CD4-positive, alpha-beta memory T cell (primary cell): Measurements from ENCODE around the gene GPS2. TPM values are rescaled to one million over a fixed set of nuclear protein-coding genes. Genes with fewer than 3 reads are reported as not detected.

ENCODE experiments used
- CTCF ChIA-PET: fragments of 350-600 bp; sonication (Branson Sonifier 250); formaldehyde crosslinking; loops from one replicate; lab custom pipeline; 2021; ENCODE audit warnings: inconsistent platforms; ENCODE audit not compliant: partially characterized antibody; lab: Charles Lee
- POLR2A ChIA-PET: fragments of 350-600 bp; sonication (Branson Sonifier 250); formaldehyde crosslinking; loops from one replicate; lab custom pipeline; 2021; ENCODE audit not compliant: partially characterized antibody; lab: Charles Lee
- DNase-seq, 5 donors: peaks; one replicate each; pipeline versions ENCODE4 v3.0.0 to v3.0.0-alpha.2; 2020 to 2022; ENCODE audit warnings: mixed read lengths in 1 of 5
- H3K27ac ChIP-seq: one replicate; pipeline ENCODE4 v1.7.0; 2013; ENCODE audit warnings: low read depth, low read length
- H3K27me3 ChIP-seq: 2 replicates; pipeline ENCODE4 v1.7.0; 2013; ENCODE audit warnings: mild to moderate bottlenecking, low read length, moderate library complexity; ENCODE audit not compliant: insufficient read depth
- H3K36me3 ChIP-seq: 2 replicates; pipeline ENCODE4 v1.7.0; 2013; ENCODE audit warnings: mild to moderate bottlenecking, low read length, moderate library complexity; ENCODE audit not compliant: insufficient read depth
- H3K4me1 ChIP-seq: 2 replicates; pipeline ENCODE4 v1.7.0; 2013; ENCODE audit warnings: mild to moderate bottlenecking, low read length, moderate library complexity; ENCODE audit not compliant: insufficient read depth
- H3K4me3 ChIP-seq, 2 donors: one replicate each; pipeline ENCODE4 v1.7.0; 2013; ENCODE audit warnings: low read length in 2 of 2, mild to moderate bottlenecking in 1 of 2
- H3K9me3 ChIP-seq, 2 donors: one replicate each; pipeline ENCODE4 v1.7.0; 2013; ENCODE audit warnings: low read length in 2 of 2, control low read depth in 1 of 2; ENCODE audit not compliant: control insufficient read depth in 1 of 2
- H3K27ac Mint-ChIP-seq, 7 donors: one replicate each; pipeline ENCODE4 v1.8.0; 2020 to 2021; ENCODE audit warnings: mixed read lengths in 7 of 7, mild to moderate bottlenecking in 6 of 7, inconsistent platforms in 3 of 7, moderate library complexity in 3 of 7
- H3K27me3 Mint-ChIP-seq, 2 donors: one replicate each; pipeline ENCODE4 v1.8.0; 2020 to 2021; ENCODE audit warnings: mixed read lengths in 2 of 2
- H3K36me3 Mint-ChIP-seq, 2 donors: one replicate each; pipeline ENCODE4 v1.8.0; 2020 to 2021; ENCODE audit warnings: mixed read lengths in 2 of 2, inconsistent platforms in 1 of 2, mild to moderate bottlenecking in 1 of 2
- H3K4me1 Mint-ChIP-seq, 4 donors: one replicate each; pipeline ENCODE4 v1.8.0; 2020 to 2021; ENCODE audit warnings: mixed read lengths in 4 of 4, mild to moderate bottlenecking in 1 of 4
- H3K4me3 Mint-ChIP-seq, 8 donors: one replicate each; pipeline ENCODE4 v1.8.0; 2020 to 2021; ENCODE audit warnings: mixed read lengths in 8 of 8, mild to moderate bottlenecking in 7 of 8, moderate library complexity in 6 of 8, inconsistent platforms in 3 of 8
- H3K9me3 Mint-ChIP-seq, 8 donors: one replicate each; pipeline ENCODE4 v1.8.0; 2020 to 2021; ENCODE audit warnings: mixed read lengths in 8 of 8, mild to moderate bottlenecking in 5 of 8, inconsistent platforms in 3 of 8, moderate library complexity in 1 of 8
- intact Hi-C: fragments of 100-400 bp; cut with micrococcal nuclease; formaldehyde crosslinking; loops from one replicate; pipeline ENCODE4 v1.15.1; 2023
- polyA plus RNA-seq, 2 donors: library from polyadenylated mRNA; unstranded; fragments of 300-500 nt; fragmentation: Illumina TruSeq; gene quantifications; one replicate each; pipeline ENCODE4 v1.2.3, GENCODE V29; 2021
- total RNA-seq, 2 experiments: library from RNA; stranded (reverse); gene quantifications; one replicate each; pipeline ENCODE4 v1.2.3, GENCODE V29; 2021

GPS2 gene
- total and polyA plus RNA-seq, 4 experiments from 2014 or later: 101 to 132 (median 123) TPM

- Histone ChIP-seq H3K27ac (no peak overlapping the region), H3K4me1 (peaks cover 43% of the 10 kb centered on the region), H3K27me3 (no peaks in the 10 kb centered on the region), H3K4me3 (no peak overlapping the region), H3K36me3 (peaks cover 8% of the 10 kb centered on the region), H3K9me3 (no peaks in the 10 kb centered on the region)
- H3K9me3 Mint-ChIP-seq: peaks cover 0 to 4% (median 0%) of the 10 kb centered on the region in 8 donors
- DNase-seq: no peak
- H3K27me3 Mint-ChIP-seq: no peaks in the 10 kb centered on the region
- ChIA-PET CTCF (interaction anchor here (1.7 to 6.5 kb wide), 3 partner anchors 8 to 21 kb away, joined by 6 to 115 read pairs (median 31); partner anchors contain the start of gene ACAP1), POLR2A (interaction anchor here (1.0 to 6.8 kb wide), 5 partner anchors 9 to 19 kb away, joined by 4 to 71 read pairs (median 44); partner anchors contain the start of genes ACAP1 and GPS2)
- peaks cover 0 to 19% of the 10 kb centered on the region in 2 donors for H3K36me3 Mint-ChIP-seq
- H3K4me3 Mint-ChIP-seq: peak overlapping the region; percentile 41 to 98 (median 79)
- intact Hi-C loops: loop anchor here (2.0 kb wide), 1 partner anchor 23 kb away; no protein-coding TSS in a partner anchor
- H3K27ac Mint-ChIP-seq: peak overlapping the region; percentile 60 to 93 (median 80)
- H3K4me1 Mint-ChIP-seq: peaks cover 30 to 59% (median 41%) of the 10 kb centered on the region in 4 donors
Measured at GRCh38 chr17:7328009-7328408, 12.8 kb upstream of the GPS2 start.

GRCh38 chr17:7327501-7327900 is 12.3 kb upstream of the GPS2 start:
- Histone ChIP-seq H3K4me1 (peaks cover 39% of the 10 kb centered on the region), H3K27ac (no peak overlapping the region), H3K9me3 (no peaks in the 10 kb centered on the region), H3K36me3 (peaks cover 13% of the 10 kb centered on the region), H3K4me3 (no peak overlapping the region), H3K27me3 (no peaks in the 10 kb centered on the region)
- POLR2A ChIA-PET: interaction anchor here (1.1 to 6.8 kb wide), 2 partner anchors 10 to 18 kb away, joined by 4 to 61 read pairs; partner anchors contain the start of gene ACAP1
- Mint-ChIP-seq H3K36me3 (peaks cover 0 to 19% of the 10 kb centered on the region in 2 donors), H3K4me3 (peak overlapping the region in 4 of 8 donors; percentile 42 to 98 (median 54)), H3K4me1 (peaks cover 26 to 54% (median 36%) of the 10 kb centered on the region in 4 donors), H3K27ac (peak overlapping the region in 2 of 7 donors; percentile 76 to 93), H3K9me3 (peaks cover 0 to 4% (median 0%) of the 10 kb centered on the region in 8 donors), H3K27me3 (no peaks in the 10 kb centered on the region)
- CTCF ChIA-PET: interaction anchor here (1.7 to 6.5 kb wide), 3 partner anchors 9 to 22 kb away, joined by 6 to 115 read pairs (median 31); partner anchors contain the start of gene ACAP1
- DNase-seq: no peak
- intact Hi-C loops: no loop called here

- H3K27ac Mint-ChIP-seq: peak overlapping the region in 1 of 7 donors; percentile 93
Measured at GRCh38 chr17:7327056-7327455, 11.9 kb upstream of the GPS2 start.

GRCh38 chr17:7326186-7326585 is 11.0 kb upstream of the GPS2 start:
- peaks cover 22% of the 10 kb centered on the region for H3K36me3 ChIP-seq

More at GRCh38 chr17:7327056-7327455, 11.9 kb upstream of the GPS2 start:
- no peak for DNase-seq
- Histone ChIP-seq H3K27me3 (no peaks in the 10 kb centered on the region), H3K36me3 (peaks cover 15% of the 10 kb centered on the region), H3K9me3 (no peaks in the 10 kb centered on the region), H3K27ac (no peak overlapping the region), H3K4me3 (no peak overlapping the region), H3K4me1 (peaks cover 34% of the 10 kb centered on the region)
- peaks cover 0 to 4% (median 0%) of the 10 kb centered on the region in 8 donors for H3K9me3 Mint-ChIP-seq
- ChIA-PET CTCF (interaction anchor here (0.9 to 6.5 kb wide), 4 partner anchors 9 to 29 kb away, joined by 3 to 115 read pairs (median 18); partner anchors contain the start of gene ACAP1), POLR2A (interaction anchor here (1.1 to 6.8 kb wide), 3 partner anchors 11 to 17 kb away, joined by 4 to 61 read pairs (median 6); partner anchors contain the start of genes ACAP1 and GPS2)
- intact Hi-C loops: no loop called here
- peaks cover 0 to 22% of the 10 kb centered on the region in 2 donors for H3K36me3 Mint-ChIP-seq
- no peak overlapping the region for H3K4me3 Mint-ChIP-seq
- H3K4me1 Mint-ChIP-seq: peaks cover 22 to 49% (median 32%) of the 10 kb centered on the region in 4 donors
- H3K27me3 Mint-ChIP-seq: no peaks in the 10 kb centered on the region

GRCh38 chr17:7325031-7325528 is 9.9 kb upstream of the GPS2 start:
- H3K4me3 Mint-ChIP-seq: no peak overlapping the region

More at GRCh38 chr17:7326186-7326585, 11.0 kb upstream of the GPS2 start:
- Histone ChIP-seq H3K27ac (no peak overlapping the region), H3K9me3 (no peaks in the 10 kb centered on the region), H3K4me3 (no peak overlapping the region), H3K4me1 (peaks cover 30% of the 10 kb centered on the region), H3K27me3 (no peaks in the 10 kb centered on the region)
- peaks cover 4 to 30% of the 10 kb centered on the region in 2 donors for H3K36me3 Mint-ChIP-seq
- H3K9me3 Mint-ChIP-seq: peaks cover 0 to 4% (median 0%) of the 10 kb centered on the region in 8 donors
- H3K4me3 Mint-ChIP-seq: peak overlapping the region in 1 of 8 donors; percentile 35
- H3K4me1 Mint-ChIP-seq: peaks cover 23 to 46% (median 30%) of the 10 kb centered on the region in 4 donors
- ChIA-PET POLR2A (interaction anchor here (1.1 to 6.8 kb wide), 4 partner anchors 11 to 19 kb away, joined by 4 to 61 read pairs (median 10); partner anchors contain the start of genes ACAP1 and GPS2), CTCF (interaction anchor here (0.9 to 6.5 kb wide), 7 partner anchors 10 to 111 kb away, joined by 3 to 115 read pairs (median 14); partner anchors contain the start of genes ACAP1 and TMEM95)
- peak overlapping the region in 3 of 7 donors; percentile 13 to 63 (median 29) for H3K27ac Mint-ChIP-seq
- DNase-seq: no peak
- no peaks in the 10 kb centered on the region for H3K27me3 Mint-ChIP-seq
- intact Hi-C loops: no loop called here

GRCh38 chr17:7324438-7324779 is 9.2 kb upstream of the GPS2 start:
- intact Hi-C loops: loop anchor here (1.0 kb wide), 4 partner anchors 12 to 44 kb away; partner anchors contain the start of gene ACAP1
- no peak for DNase-seq
- CTCF ChIA-PET: interaction anchor here (0.9 to 6.5 kb wide), 9 partner anchors 9 to 278 kb away, joined by 3 to 115 read pairs (median 6); partner anchors contain the start of genes ACAP1, GPS2 and TMEM95
- Mint-ChIP-seq H3K36me3 (peaks cover 8 to 36% of the 10 kb centered on the region in 2 donors), H3K4me1 (peaks cover 17 to 31% (median 20%) of the 10 kb centered on the region in 4 donors), H3K9me3 (peaks cover 0 to 3% (median 0%) of the 10 kb centered on the region in 8 donors), H3K27ac (peak overlapping the region in 3 of 7 donors; percentile 18 to 78 (median 55)), H3K4me3 (no peak overlapping the region), H3K27me3 (no peaks in the 10 kb centered on the region)
- Histone ChIP-seq H3K4me3 (no peak overlapping the region), H3K36me3 (peaks cover 27% of the 10 kb centered on the region), H3K27me3 (no peaks in the 10 kb centered on the region), H3K27ac (no peak overlapping the region), H3K9me3 (no peaks in the 10 kb centered on the region), H3K4me1 (peaks cover 20% of the 10 kb centered on the region)
- POLR2A ChIA-PET: interaction anchor here (0.7 to 6.8 kb wide), 6 partner anchors 12 to 28 kb away, joined by 3 to 61 read pairs (median 8); partner anchors contain the start of gene ACAP1

More at GRCh38 chr17:7325031-7325528, 9.9 kb upstream of the GPS2 start:
- H3K27me3 Mint-ChIP-seq: no peaks in the 10 kb centered on the region
- intact Hi-C loops: no loop called here
- peaks cover 20% of the 10 kb centered on the region for H3K4me1 ChIP-seq
- peaks cover 0 to 4% (median 0%) of the 10 kb centered on the region in 8 donors for H3K9me3 Mint-ChIP-seq
- H3K4me1 Mint-ChIP-seq: peaks cover 21 to 38% (median 25%) of the 10 kb centered on the region in 4 donors
- H3K36me3 Mint-ChIP-seq: peaks cover 8 to 38% of the 10 kb centered on the region in 2 donors
- H3K36me3 ChIP-seq: peaks cover 27% of the 10 kb centered on the region
- DNase-seq: no peak
- no peaks in the 10 kb centered on the region for H3K27me3 ChIP-seq
- POLR2A ChIA-PET: interaction anchor here (0.7 to 6.8 kb wide), 6 partner anchors 13 to 29 kb away, joined by 3 to 61 read pairs (median 8); partner anchors contain the start of gene ACAP1
- H3K27ac ChIP-seq: no peak overlapping the region
- no peak overlapping the region for H3K4me3 ChIP-seq
- CTCF ChIA-PET: interaction anchor here (0.9 to 6.5 kb wide), 10 partner anchors 10 to 279 kb away, joined by 3 to 115 read pairs (median 6); partner anchors contain the start of genes ACAP1, GPS2 and TMEM95
- peak overlapping the region in 2 of 7 donors; percentile 18 to 66 for H3K27ac Mint-ChIP-seq
- H3K9me3 ChIP-seq: no peaks in the 10 kb centered on the region
